GM21717 (cell line): ENCODE data around the gene GRIA4.

ENCODE experiments used
- ATAC-seq: cut with Tn5 transposase; IDR thresholded peaks from one replicate; pipeline ENCODE4 v1.9.1; 2021; ENCODE audit warnings: mild to moderate bottlenecking, moderate library complexity; ENCODE audit not compliant: unreplicated experiment

GRIA4 gene

DNA sequence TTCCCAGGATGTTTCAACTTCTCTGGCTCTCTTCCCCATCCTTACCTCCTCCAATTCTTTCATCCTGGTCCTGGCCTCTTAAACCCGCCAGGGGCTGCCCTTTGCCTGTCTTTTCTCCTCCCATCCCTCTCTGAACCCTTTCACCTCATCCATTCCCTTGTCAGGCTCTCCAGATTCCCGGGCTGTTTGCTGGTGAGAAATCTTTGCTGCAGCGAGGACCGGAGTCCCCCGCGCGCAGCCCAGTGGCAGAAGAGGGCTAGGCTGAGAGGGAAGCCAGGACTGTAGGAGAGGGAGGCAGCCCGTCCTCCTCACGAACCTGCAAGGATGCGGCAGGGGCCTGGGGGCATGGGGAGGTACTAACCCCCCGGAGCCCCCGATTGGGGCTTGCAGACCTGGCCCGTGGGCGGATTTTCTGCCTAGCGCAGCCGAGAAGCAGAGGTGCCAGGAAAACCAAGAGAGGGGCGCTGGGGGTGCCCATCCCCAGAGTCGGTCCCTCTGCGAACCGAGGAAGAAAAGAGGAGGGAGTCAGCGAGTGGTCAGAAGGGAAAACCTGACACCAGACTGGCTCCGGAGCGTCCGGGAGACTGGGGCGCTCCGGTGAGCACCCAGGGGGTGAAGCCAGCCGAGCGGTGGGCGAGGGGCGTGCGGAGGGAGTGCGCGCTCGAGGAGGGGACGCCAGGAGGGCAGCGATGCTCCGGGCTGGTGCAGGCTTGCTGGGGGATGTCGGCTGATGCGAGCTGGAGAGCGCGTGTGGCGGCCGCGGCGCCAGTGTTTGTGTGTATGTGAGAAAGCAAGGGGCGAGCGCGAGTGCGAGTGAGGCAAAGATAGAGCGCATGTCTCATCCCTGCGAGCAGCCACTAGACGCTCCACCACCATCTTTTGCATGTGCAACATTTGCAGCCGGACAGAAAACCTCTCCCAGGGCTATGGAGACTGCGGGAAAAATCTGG, at the start of gene GRIA4:
Gene GRIA4, plus strand, starts transcription at position 242 of the 950 bp plus-strand sequence. CDS start 925 bp downstream, outside the sequence.
- ATAC-seq, result no peak

DNA sequence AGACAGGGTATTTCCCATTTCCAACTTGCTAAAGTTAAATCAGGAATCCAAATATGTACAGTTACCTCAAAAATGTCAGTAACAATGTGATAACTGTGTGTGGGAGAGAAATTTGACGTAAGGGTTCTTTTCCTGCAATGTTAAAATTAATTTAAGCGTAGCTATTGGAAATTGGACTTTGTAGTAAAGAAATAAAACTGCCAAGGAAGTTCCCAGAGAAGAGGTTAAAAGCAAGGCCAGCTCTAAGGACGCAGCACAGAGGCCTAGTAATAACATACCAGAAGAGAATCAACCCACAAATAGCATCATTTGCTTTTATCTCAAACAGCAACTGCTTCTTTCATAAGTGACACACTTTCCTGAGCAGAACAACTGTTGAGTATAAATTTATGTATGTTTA, 36.8 kb upstream of the GRIA4 start:
- no peak for ATAC-seq

DNA sequence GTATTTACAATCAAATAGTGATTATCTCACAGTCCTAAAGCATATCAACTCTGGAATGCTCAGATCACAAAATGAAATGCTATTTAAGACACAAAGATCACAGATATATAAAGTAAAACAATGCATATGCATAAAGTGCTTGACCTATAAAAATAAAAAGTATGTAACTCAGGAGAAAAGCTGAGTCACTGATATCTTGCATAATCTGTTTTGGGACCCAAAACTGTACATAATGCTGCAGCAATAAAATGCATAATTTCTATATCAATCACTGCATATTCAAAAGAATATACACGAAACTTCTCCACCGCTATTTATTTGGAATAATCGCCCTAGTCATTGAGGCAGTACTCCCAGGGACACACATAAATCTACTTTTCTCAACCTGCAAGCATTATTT, 34.9 kb upstream of the GRIA4 start:
- no peak for ATAC-seq

DNA sequence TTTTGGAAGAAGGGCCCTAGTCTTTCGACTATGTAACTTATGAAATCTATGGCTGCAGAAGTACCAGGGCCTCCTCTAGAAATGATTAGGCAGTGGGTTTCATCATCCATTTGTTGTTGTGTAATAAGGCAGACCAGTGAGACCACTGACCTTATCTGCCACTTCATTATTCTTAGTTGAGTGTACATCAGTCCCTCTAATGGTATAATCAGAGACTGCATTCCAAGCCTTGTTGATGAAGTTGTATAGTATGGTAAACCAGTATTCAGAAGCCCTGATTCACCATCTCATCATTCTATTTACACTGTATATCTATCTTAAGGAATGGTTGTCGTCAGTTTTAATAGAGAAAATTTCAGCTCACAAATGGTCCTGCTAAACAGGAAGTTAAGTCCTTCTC, 32.2 kb upstream of the GRIA4 start:
- ATAC-seq, result no peak

DNA sequence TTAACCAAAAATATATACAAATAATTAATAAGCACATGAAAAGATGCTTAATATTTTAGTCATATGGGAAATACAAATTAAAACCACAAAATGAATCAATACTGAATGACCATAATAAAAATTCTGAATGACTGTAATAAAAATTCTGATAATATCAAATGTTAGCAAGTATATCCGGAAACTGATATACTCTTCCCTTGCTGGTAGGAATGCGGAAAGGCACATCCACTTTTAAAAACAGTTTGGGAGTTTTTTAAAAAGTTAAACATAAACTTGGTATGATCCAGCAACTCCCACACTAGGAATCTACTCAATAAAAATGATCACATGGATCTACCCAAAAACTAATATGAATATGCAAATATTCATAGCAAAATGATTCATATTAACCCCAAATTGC, 30.8 kb upstream of the GRIA4 start:
- ATAC-seq, result no peak

DNA sequence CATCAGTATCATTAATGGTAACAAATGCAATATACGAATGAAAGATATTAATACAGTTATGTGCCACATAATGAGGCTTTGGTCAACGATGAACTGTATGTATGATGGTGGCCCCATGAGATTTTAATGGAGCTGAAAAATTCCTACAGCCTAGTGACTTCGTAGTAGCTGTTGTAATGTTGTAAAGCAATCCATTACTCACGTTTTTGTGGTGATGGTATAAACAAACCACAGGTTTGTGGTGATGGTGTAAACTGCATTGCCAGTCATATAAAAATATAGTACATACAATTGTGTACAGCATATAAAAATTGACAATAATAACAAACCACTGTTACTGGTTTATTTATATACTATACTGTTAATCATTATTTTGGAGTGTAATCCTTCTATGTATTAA, 27.4 kb upstream of the GRIA4 start:
- no peak for ATAC-seq

DNA sequence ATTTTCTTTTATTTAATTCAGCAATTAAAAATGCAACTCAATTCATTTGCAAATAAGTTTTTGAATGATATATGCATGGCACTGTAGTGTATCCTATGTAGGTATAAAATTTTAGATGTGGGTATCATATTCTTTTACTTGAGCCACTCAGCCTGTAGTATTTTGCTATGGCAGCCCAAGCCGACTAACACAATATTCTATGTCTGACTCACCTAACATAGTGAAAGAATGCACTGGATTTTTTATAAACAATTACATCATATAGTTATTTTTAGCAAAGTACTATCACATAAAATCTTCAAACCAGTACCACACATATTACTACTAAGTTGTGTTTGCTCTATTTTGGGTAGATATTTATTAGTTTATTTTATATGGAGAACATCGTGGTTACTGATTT, 21.9 kb upstream of the GRIA4 start:
- no peak for ATAC-seq

DNA sequence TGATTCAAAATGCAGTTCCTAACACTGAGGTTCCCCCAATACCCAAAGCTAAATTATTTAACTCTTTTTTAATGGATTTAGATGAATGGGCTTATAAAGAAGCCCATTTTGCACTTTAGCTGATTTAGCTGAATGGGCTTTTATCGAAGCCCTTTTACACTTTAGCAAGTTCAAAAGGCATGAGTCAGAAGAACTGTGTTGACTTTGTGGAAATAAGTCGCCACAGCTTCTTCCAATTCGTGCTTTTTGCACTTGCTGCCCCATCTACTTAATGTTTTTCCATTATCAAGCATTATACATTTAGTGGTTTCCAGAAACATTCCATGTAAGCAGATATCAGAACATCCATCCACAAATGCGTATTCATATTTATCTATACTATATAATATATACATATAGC, 20.5 kb upstream of the GRIA4 start:
- ATAC-seq, result no peak

DNA sequence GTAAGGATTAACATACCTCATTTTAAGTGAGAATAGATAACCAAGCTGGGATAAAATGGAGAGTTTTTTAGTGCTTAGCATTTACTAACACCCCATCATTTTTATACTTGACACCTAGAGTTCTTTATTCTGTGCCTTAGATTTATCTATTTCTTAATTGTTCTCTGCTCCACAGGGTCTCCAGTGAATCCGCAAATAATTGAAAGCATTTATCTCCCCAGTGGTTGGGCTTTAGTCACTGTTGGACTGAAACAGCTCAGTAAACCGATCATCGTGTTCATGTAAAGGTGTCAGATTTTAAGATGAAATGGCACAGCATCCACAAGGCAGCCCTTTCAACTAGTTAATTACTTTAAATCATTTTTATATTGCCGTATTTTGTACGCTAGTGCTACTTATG, 17.8 kb upstream of the GRIA4 start:
- ATAC-seq, result no peak

DNA sequence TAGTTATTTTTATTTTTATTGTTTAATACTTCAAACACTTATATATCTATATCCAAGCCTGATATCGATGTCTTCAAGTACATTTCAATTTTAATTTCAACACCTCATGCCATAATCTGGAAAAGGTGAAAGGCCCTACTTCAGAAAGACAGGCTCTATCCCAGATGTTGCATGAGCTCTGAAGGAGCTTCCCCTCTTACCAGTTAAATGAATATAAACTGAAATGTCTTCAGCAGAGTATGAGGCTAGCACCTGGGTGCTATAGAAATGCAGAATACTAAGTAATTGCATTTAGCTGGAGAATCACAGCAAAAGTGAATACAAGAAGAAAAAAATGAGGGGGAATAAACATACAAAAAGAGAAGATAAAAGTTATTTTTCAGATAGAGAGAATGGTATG, 11.5 kb upstream of the GRIA4 start:
- ATAC-seq, result no peak

DNA sequence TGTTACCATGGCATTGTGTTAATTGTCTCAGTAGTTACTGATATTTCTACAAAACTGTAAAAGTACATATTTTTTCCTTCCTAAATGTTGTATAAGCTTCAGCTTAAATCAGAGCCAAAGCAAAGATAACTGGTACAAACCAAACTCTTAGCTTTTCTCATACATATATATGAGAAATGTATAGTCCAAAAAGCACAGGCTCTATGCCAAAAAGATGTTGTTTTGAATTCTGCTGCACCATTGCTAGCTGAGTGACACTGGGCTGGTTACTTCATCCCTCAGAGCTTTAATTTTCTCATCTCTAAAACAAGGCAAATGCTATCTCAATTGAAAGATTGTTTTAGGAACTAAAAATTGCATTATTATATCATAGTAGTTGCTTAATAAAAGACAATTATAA, 6.7 kb upstream of the GRIA4 start:
- ATAC-seq, result no peak

DNA sequence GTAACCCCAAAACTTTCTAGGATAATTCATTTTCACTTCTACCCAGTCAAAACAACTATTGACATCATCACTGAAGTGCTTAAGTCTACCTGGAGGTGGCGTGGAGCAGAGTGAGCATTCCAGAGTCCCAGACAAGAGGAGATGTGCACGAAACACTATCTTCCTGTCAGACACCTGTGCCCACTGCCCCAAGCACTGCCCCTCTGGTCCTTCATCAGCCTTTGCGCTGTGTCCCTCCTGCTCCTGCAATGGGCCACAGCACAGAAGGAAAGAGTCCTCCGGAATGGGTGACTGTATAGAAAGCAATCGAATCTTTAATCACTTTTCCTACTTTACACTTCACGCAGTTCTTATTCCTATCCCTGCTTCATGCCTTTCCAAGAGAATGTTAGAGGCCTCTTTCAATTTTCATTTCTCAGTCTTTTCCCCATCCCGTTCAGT, 512 bp upstream of the GRIA4 start:
- peak; percentile 81 for ATAC-seq

DNA sequence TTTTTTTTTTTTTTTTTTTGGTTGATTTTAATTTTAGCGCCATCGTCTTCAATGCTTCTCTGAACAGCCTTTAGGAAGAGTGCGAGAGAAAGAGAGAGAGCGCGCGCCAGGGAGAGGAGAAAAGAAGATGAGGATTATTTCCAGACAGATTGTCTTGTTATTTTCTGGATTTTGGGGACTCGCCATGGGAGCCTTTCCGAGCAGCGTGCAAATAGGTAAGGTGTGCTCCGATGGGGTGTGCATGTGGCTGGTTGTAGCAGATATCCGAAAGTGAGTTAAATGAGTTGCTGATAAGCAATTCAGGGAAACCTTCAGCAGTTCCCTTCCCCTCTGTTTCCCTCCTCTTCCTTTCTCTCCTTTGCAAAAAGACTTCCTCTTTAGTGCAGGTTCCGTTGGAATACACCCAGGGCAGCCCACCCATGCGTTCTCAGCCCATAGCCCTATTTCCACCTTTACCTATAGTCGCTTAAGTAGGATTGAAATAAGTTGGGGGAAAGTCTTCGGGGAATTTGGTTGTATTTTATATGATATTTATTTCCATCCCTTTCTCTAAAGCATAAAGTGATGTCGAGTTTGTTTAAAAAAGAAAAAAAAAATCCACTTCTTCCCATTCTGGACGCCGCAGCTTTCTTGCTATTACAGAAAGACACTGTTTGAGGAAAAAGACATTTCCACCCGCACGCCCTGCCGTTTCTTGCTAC, 1.1 kb downstream of the GRIA4 start:
- no peak for ATAC-seq

DNA sequence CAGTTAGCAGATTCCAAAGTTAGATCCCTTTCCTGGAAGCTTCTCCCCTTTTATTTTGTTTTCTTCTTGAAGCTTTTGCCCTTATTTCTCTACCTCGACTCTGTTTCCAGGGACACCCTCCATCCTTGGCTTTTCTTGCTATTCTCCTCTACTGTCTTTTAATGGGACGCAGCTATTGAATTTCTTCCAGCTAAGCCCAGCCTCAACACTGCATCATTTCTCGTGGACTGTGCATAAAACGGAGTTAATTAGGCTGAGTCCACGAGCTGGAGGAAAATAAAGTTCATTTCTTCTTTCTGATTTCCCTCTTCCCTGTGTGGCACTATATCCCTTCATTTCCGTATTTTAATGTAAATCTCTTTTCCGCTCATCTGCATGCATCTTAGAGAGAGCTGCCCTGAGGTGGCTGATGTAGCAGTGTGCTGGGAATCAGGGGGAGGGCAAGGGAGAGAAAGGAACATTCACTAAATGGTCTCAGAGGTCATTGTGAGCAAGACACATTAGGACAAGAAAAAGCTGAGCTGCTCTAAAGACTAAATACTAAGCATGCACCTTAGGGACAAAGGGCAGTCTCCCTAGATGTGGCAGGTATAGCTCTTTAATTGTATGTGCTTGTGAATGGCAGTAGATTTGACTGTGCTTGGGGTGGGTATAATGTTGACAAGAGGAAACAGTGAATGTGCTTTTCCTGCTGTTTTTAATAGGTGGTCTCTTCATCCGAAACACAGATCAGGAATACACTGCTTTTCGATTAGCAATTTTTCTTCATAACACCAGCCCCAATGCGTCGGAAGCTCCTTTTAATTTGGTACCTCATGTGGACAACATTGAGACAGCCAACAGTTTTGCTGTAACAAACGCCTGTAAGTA, 1.9 kb downstream of the GRIA4 start:
- ATAC-seq, result no peak

DNA sequence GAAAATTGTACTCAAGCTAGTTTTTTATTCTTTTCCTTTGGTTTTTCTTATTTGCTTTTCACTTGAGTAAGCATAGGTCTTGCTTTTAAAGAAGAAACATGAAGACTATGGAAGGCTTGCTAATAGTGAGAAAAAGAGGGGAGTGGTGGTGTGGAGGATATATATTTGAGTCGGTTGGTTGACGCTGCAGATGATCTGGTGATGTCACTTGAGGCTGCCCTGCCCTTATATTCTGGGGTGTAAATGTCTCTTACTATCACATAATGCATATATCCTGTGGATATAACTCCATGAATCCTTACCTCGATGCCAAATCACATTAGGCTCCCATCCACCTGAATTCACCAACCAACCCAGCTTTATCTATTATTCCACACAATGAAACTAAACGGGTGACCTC, 2.9 kb downstream of the GRIA4 start:
- ATAC-seq, result no peak

DNA sequence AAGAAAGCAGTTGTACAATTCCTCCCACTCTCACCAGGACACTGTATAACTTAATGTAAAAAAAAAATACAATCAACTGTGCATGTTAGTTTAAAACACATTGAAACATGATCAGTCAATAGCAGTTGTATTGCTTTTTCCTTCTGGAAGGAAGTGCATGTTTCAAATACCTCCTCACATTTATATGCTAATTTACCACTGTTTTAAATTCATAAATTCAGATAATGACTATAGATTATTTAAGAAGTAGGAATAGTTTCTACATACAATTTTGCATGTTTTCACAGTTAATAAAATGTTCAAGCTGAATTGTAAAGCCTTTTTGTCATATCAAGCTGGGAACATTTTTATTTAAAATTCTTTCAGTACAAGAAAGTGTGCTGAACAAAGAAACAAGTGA, 3.3 kb downstream of the GRIA4 start:
- ATAC-seq, result no peak

DNA sequence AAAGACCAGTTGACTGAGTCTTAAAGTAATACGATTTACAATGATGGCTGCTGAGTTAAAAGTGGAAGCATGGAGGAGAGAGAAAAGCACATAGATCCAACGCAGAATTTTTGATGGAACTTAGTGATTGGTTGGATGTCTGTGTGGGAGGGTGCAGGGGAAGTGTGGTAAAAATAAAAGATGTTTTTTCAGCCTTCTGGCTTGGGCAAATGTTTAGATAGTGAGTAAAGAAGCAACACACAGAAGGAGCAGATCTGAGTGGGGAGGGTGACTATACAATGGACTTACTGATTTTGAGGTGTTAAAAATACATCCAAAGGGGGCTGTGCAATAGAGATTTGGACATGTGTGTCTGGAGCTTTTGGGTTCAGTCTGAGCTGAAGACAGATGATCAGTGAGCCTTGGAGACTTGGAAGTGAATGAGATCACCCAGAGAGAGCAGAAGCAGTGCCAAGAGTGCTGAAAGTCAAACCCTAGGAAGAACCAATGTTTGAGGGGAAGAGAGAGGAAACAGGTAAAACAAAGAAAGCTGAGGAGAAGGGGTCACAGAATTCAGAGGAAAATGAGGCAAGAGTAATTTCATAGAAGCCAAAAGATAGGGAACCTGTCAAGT, 8.6 kb downstream of the GRIA4 start:
- no peak for ATAC-seq

DNA sequence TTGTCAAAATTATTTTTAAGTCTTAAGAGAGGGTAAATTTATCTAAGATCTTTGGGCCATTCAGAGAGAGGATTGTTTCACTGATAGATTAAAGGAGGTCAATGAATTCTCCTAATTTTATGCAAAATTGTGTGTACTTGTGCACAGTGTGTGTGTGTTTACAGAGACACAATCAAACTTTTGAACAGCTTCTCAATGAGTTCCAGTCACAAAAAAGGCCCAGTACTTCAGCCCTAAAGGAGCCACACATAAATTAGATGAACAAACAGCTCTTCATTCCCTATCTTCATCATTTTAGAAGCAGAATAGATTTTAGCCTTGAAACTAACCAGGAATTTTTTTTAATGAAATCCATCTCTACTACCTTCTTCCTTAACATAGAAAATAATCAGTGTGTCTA, 9.7 kb downstream of the GRIA4 start:
- ATAC-seq, result no peak

DNA sequence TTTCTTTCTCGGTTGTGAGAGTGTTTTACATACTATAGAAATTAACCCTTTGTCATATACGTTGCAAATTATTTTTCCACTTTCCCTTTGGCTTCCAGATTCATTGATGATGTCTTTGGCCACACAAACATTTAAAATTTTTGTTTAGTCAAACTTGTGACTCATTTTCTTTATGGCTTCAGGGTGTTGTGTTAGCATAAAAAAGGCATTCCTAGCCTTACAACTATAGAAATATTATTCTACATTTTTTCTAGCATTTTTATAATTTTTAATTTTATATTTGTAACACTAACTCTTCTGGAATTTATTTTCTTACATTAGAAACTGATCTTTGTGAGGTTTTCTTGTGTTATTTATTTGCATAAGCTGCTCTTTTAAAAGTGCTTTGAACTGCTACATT, 12.1 kb downstream of the GRIA4 start:
- ATAC-seq, result no peak

DNA sequence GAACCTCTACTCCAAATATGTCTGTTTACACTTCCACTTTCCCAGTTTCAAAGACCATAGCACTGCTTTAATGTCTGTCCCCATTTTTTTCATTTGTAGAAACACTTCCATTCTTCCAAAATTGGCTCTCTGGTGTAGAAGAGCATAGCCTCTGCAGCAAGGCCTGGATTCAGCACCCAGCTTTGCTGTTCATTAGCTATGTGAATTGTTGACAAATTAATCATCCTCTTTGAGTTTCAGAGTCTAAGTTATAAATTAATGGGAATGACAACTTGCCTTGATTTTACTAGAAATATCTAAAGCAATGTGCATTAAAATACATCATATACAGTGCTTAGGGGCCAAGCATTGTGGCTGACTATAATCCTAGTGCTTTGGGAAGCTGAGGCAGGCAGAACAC, 22.4 kb downstream of the GRIA4 start:
- ATAC-seq, result no peak

DNA sequence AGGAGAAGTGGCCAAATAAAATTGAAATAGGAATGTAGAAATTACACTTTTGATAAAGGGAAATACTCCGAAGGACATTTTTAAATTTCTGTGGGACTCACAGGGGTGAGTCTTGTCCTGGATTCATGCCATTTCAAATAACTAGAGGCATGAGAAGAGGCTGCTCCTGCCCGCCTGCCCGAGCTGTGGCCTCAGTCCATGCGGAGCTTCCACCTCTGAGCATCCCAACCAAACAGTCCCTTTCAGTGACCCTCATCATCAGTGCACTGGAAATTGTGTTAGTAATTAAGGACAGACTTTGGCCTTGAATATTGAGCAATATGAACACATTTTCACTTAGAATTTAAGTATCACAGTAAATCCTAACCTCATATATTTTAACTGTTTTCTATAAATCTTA, 25.6 kb downstream of the GRIA4 start:
- ATAC-seq, result no peak
